RWPE1 (cell line): ENCODE measurements around the gene RINL.
A peak's percentile ranks its signal among the peaks of the same experiment; 100 is the strongest.

ENCODE experiments used
- CTCF ChIA-PET: fragments of 350-600 bp; sonication (Branson Sonifier 250); formaldehyde crosslinking; extraction: SDS; loops from one replicate; lab custom pipeline; 2021; lab: Yijun Ruan, JAX
- POLR2A ChIA-PET: fragments of 400-600 bp; formaldehyde crosslinking; extraction: SDS; loops from one replicate; lab custom pipeline; 2020; ENCODE audit warnings: antibody characterized with exemption; ENCODE audit not compliant: low non-redundant PET; lab: Yijun Ruan, JAX
- DNase-seq: peaks from one replicate; pipeline ENCODE4 v3.0.0; 2012; ENCODE audit warnings: low spot score
- H3K27ac ChIP-seq: fragments of 450-650 bp; 2 replicates; pipeline ENCODE4 v1.5.1; 2017
- CTCF ChIP-seq: fragments of 450-650 bp; conservative IDR thresholded peaks from 2 replicates; pipeline ENCODE4 v1.5.1; 2017; ENCODE audit warnings: low read depth, mild to moderate bottlenecking

The RINL gene

GRCh38 chr19:38851622-38852230, 26.3 kb downstream of the RINL start:
- POLR2A ChIA-PET, result interaction anchor here (1.0 to 1.3 kb wide), 2 partner anchors 20 to 79 kb away, joined by 3 read pairs; partner anchors contain the start of genes ECH1, MRPS12 and SARS2
- TF ChIP-seq CTCF, result no peak
- CTCF ChIA-PET, result interaction anchor here (0.7 to 1.2 kb wide), 2 partner anchors 37 to 78 kb away, joined by 4 to 6 read pairs; partner anchors contain the start of genes MRPS12 and SARS2

DNA sequence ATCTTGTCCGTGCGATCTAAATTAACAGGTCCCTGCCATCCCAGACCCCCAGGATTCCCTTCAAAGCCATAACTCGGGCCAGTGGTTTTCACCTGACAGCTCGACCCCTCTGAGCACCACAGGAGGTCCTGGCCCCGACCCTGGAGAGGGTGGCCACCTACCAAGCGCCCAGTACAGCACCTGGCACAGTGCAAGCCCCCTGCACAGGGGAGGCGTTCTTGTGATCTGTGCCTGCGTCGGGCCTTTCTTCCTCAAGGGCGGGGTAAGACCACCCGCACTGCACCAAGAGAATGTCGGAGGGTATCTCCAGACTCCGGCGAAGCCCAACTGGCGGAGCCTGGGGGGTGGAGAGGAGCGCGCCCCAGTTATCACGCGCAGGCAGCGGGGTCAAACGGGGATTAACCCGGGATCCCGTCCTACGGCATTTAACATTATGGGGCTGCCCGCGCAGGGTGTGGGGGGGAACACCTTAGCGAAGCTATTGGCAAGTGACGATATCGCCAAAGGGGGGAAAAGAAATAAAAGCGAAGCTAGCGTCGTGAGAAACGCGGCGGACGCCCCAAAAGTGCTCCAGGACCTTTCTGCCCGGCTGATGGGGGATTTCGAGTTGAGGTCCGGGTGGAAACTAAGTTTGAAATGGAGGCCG, 27.0 kb downstream of the RINL start:
- ChIA-PET CTCF (interaction anchor here (0.6 to 1.2 kb wide), 5 partner anchors 38 to 79 kb away, joined by 3 to 6 read pairs (median 4); partner anchors contain the start of genes MRPS12 and SARS2), POLR2A (interaction anchor here (1.0 to 1.3 kb wide), 2 partner anchors 20 to 80 kb away, joined by 3 read pairs; partner anchors contain the start of genes ECH1, MRPS12 and SARS2)
- no peak for DNase-seq
- H3K27ac ChIP-seq, result peak overlapping the region; percentile 99
- no peak for TF ChIP-seq CTCF

More at GRCh38 chr19:38851622-38852230, 26.3 kb downstream of the RINL start:
- H3K27ac ChIP-seq, result peak overlapping the region; percentile 99
- DNase-seq, result peak; percentile 91

DNA sequence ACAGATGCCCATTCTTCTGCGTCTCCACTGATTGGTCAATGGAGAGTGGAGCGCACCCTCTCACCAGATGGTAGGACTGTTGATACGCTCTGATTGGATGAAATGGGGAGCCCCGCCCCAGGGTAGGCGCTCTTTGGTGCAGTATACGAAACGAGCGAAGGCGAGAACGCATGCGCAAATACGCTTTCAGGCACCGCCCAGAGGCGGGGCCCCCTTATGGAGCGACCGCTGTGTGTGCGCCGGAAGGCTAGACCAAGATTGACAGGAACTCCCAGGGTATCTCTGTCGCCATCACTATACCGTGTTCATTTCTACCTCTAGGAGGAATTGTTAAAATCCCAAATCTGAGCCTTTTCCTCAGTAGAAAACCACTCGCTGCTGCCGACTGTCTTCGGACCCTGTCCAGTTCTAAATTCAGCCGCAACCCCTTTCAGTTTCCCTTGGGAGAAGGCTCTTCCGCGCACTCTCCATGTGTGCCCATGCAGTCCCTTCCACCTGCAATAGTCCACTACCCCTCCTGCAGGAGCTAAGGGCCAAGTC, 27.6 kb downstream of the RINL start:
- POLR2A ChIA-PET, result interaction anchor here (1.3 kb wide), 1 partner anchor 80 kb away, joined by 3 read pairs; the partner anchor contains the start of genes MRPS12 and SARS2
- DNase-seq, result peak; percentile 99
- peak overlapping the region; percentile 99 for H3K27ac ChIP-seq
- CTCF ChIA-PET, result interaction anchor here (0.6 to 1.2 kb wide), 4 partner anchors 42 to 80 kb away, joined by 3 to 4 read pairs (median 4); partner anchors contain the start of genes MRPS12 and SARS2
- TF ChIP-seq CTCF, result no peak

DNA sequence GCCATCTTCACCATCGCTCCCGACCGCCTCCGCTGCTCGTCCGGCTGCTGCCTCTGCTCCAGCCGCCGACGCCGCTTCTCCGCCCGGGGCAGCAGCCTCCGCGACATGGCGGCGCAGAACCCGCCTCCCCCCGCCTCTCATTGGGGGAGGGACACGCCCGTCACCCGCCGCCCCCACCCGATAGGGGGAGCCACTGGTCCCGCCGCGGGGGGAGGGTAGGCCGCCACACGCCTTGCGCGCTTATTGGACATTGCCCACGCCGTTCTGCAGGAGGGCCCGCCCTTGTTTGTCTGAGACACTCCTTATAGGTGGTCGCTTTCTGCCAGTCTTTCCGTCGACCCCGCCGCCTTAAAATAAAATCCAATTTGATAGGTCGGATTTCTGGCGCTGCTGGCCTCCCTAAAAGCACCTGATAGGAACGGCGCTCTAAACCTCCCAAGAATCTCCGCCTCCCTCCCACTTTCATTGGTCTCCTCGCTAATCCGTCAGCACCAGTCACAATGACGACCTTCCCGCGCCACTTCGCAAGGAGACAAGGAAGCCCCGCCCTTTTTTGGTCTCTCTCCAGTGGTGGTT, 28.1 kb downstream of the RINL start, which contains the start of gene HNRNPL:
HNRNPL (minus strand) TSS at position 127 of the 576 bp plus-strand sequence; CDS start at position 107, 20 bp downstream.
- peak; percentile 99 for DNase-seq
- ChIA-PET POLR2A (interaction anchor here (1.0 kb wide), 1 partner anchor 81 kb away, joined by 3 read pairs; the partner anchor contains the start of genes MRPS12 and SARS2), CTCF (no interaction called here)
- no peak; the same call in 1 of the 2 replicates for TF ChIP-seq CTCF
- H3K27ac ChIP-seq, result peak within 1 kb of the TSS; percentile 99

GRCh38 chr19:38849147-38849859, 28.8 kb downstream of the RINL start:
- ChIA-PET CTCF (interaction anchor here (0.8 kb wide), 1 partner anchor 10 kb away, joined by 6 read pairs; no protein-coding TSS in a partner anchor), POLR2A (interaction anchor here (0.5 to 1.3 kb wide), 4 partner anchors 9 to 81 kb away, joined by 3 to 5 read pairs (median 3); partner anchors contain the start of genes MRPS12 and SARS2)
- no peak for TF ChIP-seq CTCF
- peak overlapping the region; percentile 99 for H3K27ac ChIP-seq
- peak; percentile 98 for DNase-seq
